ENCODE measurements around the gene KRT25.

The KRT25 gene

DNA sequence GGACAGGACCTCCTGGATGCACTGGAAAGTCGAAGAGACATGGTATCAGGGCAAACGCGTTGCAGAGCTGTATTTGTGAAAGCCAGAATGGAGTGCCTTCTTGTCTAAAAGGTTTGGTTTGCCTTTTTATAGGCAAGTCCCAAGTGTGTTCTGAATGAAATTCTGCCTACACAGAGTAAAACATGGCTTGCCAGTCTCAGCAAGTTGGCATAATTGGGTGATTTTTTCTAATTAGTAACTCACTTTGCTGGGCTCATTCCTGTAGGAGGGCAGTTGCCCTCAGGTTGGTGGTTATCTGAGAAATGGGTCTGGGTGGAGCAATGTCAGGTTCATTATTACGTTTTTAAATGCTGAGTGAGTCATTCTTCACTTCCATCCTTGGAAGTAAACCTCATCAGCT lies at the start of gene KRT25:
Gene KRT25 (minus strand): TSS at position 101 of the 400 bp plus-strand sequence. CDS start 60 bp downstream, at position 41.
- no peak for DNase-seq

- DNase-seq = peak; percentile 56 to 90
Observed at GRCh38 chr17:40803617-40804082, 48.5 kb upstream of the KRT25 start.

- DNase-seq = no peak
Observed at GRCh38 chr17:40801157-40801556, 46.0 kb upstream of the KRT25 start.

DNA sequence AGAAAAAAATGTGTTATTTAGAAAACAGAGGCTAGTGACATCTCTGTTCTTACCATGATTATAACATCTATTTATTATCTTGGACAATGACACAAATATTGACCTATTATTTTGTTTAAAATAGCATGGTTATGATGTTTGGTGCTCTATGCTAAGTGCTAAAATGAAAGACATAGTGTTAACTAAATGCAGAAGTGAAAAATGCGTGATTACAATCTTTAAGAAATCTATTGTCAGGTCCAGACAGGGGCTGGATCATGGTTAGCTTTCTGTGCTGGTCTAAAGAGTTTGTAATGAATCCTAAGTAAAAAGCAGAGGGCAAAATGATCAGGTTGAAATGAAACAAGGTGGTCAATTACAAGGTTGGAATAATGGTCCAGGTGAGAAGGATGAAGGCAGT lies 45.2 kb upstream of the KRT25 start:
- no peak for DNase-seq

DNA sequence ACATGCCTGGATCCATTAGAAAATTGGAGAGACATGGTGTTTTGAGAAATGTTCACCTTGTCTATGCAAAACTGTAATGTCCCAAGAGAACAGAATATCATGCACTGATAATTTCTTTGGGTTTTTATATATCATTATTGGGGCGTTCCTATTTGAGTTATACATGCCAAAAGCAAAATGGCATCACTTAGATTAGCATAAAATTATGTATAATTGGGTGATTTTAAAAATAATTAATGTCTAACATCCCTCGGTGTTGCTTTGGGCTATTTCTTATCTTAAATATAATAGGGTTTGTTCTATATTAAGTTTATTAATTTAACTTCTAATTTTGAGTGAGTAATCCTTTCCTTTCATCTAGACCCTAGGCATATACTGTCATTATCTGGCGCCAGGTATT lies 44.7 kb upstream of the KRT25 start, which contains the start of gene KRT28:
Gene KRT28 (minus strand): TSS at position 101 of the 400 bp plus-strand sequence. CDS start 66 bp downstream, at position 35.
- no peak for DNase-seq

GRCh38 chr17:40796846-40797245 lies 41.7 kb upstream of the KRT25 start:
- no peak for DNase-seq

GRCh38 chr17:40795019-40795667 lies 40.0 kb upstream of the KRT25 start:
- no peak for DNase-seq

DNA sequence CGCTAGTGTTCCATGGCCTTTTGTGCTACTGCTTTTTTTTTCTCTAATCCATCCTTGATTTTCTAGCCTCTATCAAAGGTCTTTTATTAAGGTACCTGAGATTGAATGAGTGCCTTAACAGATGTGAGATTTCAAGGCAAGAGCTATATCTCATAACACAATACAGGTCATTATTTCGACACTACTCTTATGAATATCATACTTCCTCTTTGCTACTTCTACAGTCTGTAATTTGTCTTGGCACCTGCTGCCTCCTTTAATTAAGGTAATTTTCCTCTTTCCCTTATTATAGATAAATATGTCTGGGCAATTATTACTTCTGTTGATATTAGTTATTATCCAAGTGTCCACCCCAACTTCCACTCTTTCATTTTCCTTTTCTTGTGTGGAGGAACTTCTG lies 39.3 kb upstream of the KRT25 start:
- DNase-seq = no peak

GRCh38 chr17:40793832-40794231 lies 38.7 kb upstream of the KRT25 start:
- no peak for DNase-seq

GRCh38 chr17:40791787-40792436 lies 36.8 kb upstream of the KRT25 start:
- peak; percentile 15 to 64 for DNase-seq

- DNase-seq = no peak
Observed at GRCh38 chr17:40791111-40791510, 36.0 kb upstream of the KRT25 start.

DNA sequence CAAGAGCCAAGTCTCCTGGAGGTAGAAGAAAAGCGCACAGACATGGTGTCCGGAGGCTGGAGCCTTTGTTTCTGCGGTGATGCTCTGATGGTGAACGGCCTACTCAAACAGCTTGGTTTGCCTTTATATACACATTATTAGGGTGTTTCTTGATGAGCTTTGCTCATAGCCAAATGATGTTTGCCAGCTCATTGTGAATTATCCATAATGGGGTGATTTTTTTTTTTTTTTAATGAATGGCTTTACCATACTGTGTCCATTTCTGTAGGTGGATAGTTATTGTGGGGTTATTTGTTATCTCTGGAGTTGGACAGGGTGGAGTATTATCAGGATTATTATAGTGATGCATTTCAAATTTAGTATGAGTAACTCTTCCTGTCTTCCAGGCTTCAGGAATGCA lies 27.3 kb upstream of the KRT25 start, which contains the start of gene KRT27:
Gene KRT27 (minus strand): TSS at position 101 of the 400 bp plus-strand sequence. CDS start 57 bp downstream, at position 44.
- DNase-seq = no peak

DNA sequence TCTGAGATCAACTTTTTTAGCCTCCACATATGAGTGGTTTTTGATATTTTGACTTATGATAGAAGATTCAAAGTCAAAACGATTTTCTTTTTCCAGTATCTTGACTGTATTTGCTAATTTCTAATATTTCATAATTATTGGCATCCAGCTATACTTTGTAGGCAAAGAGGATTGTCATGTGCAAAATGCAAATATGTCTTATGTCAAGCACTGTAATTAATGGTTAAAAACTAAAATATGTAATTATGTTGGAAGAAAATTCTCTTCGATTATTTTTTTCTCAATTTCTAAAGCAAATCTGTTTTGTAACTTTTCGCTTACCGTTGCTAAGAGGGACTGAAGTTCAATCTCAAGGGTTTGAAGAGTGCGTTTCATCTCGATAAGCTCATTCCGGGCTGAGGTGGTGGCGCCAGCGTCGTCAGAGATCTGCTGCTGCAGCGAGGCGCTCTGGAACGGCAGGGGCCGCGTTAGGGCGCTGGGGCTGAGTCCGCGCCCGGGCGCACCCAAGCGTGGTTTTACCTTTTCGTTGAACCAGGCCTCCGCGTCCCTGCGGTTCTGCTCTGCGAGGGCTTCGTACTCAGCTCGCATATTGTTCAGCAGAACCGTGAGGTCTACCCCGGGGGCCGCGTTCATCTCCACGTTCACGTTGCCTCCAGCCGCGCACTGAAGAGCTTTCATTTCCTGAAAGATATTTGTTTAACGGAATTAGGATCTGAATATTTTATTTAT lies 24.2 kb upstream of the KRT25 start:
- DNase-seq = peak in 1 of 2 experiments; percentile 47

- DNase-seq = no peak
Observed at GRCh38 chr17:40778461-40778860, 23.3 kb upstream of the KRT25 start.

GRCh38 chr17:40777971-40778370 lies 22.8 kb upstream of the KRT25 start:
- DNase-seq = no peak

- no peak for DNase-seq
Observed at GRCh38 chr17:40777459-40777858, 22.3 kb upstream of the KRT25 start.

- DNase-seq = no peak
Observed at GRCh38 chr17:40775945-40776344, 20.8 kb upstream of the KRT25 start.

DNA sequence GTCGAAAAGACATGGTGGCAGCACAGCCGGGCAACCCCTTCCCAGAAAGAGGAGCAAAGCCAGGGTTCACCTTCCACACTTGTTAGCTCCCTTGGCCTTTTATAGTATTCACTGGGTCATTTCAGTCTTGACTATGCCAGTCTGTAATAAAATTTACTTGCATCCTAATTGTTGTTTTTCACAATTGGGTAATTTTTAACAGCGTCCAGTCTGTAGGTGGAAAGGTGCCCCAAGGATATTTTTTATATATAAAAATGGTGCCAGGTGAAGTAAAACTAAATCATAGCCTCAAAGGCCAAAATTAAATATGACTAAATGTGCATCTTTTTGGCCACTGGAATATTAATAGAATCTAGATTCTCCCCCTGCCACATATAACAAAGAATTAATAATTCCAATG lies 17.0 kb upstream of the KRT25 start, which contains the start of gene KRT26:
Gene KRT26 (minus strand): TSS at position 101 of the 400 bp plus-strand sequence. CDS start 88 bp downstream, at position 13.
- DNase-seq = no peak

GRCh38 chr17:40765657-40766056 lies 10.5 kb upstream of the KRT25 start:
- DNase-seq = no peak

- no peak for DNase-seq
Observed at GRCh38 chr17:40763752-40764151, 8.6 kb upstream of the KRT25 start.

DNA sequence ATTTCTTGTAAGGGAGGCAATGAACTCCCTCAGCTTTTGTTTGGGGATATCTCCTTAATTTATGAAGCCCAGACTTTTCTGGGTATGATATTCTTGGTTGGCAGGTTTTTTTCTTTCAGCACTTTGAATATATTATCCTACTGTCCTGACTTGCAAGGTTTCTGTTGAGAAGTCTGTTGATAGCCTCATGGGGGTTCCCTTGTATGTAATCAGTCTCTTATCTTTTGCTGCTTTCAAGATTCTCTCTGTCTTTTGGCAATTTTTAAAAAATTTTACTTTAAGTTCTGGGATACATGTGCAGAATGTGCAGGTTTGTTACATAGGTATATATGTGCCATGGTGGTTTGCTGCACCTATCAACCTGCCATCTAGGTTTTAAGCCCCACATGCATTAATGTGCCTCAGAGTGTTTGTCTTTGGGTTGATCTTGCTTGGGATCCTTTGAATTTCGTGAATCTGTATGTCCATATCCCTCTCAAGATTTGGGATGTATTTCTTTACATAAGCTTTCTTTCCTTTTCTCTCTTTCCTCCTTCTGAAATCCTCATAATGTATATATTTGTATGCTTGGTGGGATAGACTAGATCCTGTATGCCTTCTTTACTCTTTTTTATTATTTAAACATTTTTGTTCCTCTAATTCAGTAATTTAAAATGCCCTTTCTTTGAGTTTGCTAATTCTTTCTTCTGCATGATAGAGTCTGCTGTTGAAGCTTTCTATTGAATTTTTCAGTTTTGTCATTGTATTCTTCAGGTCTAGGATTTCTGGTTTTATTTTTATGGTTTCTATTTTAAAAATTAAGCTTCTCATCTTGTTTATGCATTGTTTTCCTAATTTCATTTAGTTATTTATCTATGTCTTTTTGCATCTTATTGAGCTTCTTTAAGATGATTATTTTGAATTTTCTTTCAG lies 5.2 kb upstream of the KRT25 start:
- no peak for DNase-seq

GRCh38 chr17:40753804-40754203 lies 1.3 kb downstream of the KRT25 start:
- DNase-seq = no peak

Measured in NCI-H526 (cell line).